ENCODE data around the gene COL6A5. TPM values are rescaled to one million over a fixed set of nuclear protein-coding genes. Genes with fewer than 3 reads are reported as not detected.

The COL6A5 gene
- total RNA-seq, 1 experiment from 2014 or later = not detected

DNA sequence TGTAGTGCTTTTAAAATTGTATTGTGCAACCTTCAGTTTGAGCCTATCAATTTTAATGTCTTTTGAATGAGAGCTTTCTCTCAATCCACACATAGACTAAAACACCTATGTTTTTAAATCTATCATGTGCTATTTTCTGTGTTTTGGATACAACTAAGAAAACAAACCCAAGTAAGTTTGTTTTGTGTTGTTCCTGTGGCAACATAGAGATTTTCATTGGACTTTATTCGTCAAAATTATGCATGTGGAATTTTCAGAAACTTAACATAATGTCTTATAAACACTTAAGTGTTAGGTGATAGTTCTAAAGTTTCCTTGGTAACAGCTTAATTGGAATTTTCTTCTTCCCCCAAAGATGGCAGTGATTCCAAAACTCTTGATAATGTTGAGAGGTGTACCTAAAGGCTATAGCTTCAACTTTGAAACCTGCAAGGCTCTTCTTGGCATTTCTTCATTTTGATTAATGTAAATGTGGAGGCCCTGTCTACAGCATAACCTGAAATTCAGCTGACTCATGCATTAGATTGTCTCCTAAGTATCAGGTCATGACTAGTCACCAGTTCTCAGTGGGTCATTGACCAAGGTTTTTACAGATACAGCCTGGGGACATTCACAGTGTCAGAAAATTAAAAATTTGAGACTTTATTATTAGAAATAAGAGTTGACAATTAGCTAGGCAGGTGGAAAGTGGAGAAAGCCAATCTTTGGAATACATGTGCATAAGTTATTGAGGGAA lies 44.4 kb downstream of the COL6A5 start:
- no peak for ATAC-seq
- RAD21 ChIA-PET (ENCODE audit: low non-redundant PET in 1 of 2, low total read pairs in 2 of 2, uncharacterized antibody in 2 of 2, unreplicated experiment in 2 of 2) = no interaction called here
- CTCF ChIA-PET = no interaction called here

More for the DNA sequence above, 44.4 kb downstream of the COL6A5 start:
- POLR2A ChIA-PET = no interaction called here
- H3K4me1 ChIP-seq (ENCODE audit: control insufficient read depth in 1 of 2, insufficient read depth in 2 of 2, low read length in 2 of 2) = no peaks in the 10 kb centered on the region
- no peak overlapping the region for H2AFZ ChIP-seq (ENCODE audit: low read depth, low read length, poor library complexity, severe bottlenecking)
- intact Hi-C loops (cut with micrococcal nuclease) = no loop called here
- no peaks in the 10 kb centered on the region for H3K9me2 ChIP-seq (ENCODE audit: insufficient read depth)
- TF ChIP-seq CBX3 (IDR thresholded peaks at IDR 0.05; ENCODE audit: low read depth) (no peak), TCF7L2 (IDR thresholded peaks at IDR 0.05; ENCODE audit: borderline replicate concordance, extremely low read depth, insufficient read depth, insufficient read length) (no peak), SP1 (IDR thresholded peaks at IDR 0.05; ENCODE audit: low read depth) (no peak), POLR2AphosphoS5 (IDR thresholded peaks at IDR 0.05; ENCODE audit: low read depth, low read length) (no peak), POLR2A (IDR thresholded peaks at IDR 0.05; ENCODE audit: borderline replicate concordance, extremely low read depth, insufficient read depth, insufficient read length) (no peak), JUND (IDR thresholded peaks at IDR 0.05) (no peak), EZH2phosphoT487 (IDR thresholded peaks at IDR 0.05; ENCODE audit: borderline replicate concordance) (no peak), RAD21 (IDR thresholded peaks at IDR 0.05; ENCODE audit: low read depth) (no peak), ELF1 (IDR thresholded peaks at IDR 0.05; ENCODE audit: borderline replicate concordance, low read depth) (no peak), EGR1 (IDR thresholded peaks at IDR 0.05; ENCODE audit: low read depth) (no peak)
- TF ChIP-seq, protein P1, sequence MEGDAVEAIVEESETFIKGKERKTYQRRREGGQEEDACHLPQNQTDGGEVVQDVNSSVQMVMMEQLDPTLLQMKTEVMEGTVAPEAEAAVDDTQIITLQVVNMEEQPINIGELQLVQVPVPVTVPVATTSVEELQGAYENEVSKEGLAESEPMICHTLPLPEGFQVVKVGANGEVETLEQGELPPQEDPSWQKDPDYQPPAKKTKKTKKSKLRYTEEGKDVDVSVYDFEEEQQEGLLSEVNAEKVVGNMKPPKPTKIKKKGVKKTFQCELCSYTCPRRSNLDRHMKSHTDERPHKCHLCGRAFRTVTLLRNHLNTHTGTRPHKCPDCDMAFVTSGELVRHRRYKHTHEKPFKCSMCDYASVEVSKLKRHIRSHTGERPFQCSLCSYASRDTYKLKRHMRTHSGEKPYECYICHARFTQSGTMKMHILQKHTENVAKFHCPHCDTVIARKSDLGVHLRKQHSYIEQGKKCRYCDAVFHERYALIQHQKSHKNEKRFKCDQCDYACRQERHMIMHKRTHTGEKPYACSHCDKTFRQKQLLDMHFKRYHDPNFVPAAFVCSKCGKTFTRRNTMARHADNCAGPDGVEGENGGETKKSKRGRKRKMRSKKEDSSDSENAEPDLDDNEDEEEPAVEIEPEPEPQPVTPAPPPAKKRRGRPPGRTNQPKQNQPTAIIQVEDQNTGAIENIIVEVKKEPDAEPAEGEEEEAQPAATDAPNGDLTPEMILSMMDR (IDR thresholded peaks at IDR 0.05 in 2 of 3, conservative IDR thresholded peaks at IDR 0.05 in 1 of 3; ENCODE audit: borderline replicate concordance in 1 of 3, insufficient read depth in 1 of 3, low read depth in 2 of 3, low read length in 2 of 3) = no peak
- TF ChIP-seq, protein P2, sequence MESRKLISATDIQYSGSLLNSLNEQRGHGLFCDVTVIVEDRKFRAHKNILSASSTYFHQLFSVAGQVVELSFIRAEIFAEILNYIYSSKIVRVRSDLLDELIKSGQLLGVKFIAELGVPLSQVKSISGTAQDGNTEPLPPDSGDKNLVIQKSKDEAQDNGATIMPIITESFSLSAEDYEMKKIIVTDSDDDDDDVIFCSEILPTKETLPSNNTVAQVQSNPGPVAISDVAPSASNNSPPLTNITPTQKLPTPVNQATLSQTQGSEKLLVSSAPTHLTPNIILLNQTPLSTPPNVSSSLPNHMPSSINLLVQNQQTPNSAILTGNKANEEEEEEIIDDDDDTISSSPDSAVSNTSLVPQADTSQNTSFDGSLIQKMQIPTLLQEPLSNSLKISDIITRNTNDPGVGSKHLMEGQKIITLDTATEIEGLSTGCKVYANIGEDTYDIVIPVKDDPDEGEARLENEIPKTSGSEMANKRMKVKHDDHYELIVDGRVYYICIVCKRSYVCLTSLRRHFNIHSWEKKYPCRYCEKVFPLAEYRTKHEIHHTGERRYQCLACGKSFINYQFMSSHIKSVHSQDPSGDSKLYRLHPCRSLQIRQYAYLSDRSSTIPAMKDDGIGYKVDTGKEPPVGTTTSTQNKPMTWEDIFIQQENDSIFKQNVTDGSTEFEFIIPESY (IDR thresholded peaks at IDR 0.05; ENCODE audit: extremely low read depth, insufficient replicate concordance, low read length) = no peak
- H3K4me3 ChIP-seq (replicated peaks in 1 of 2; ENCODE audit: low read depth in 1 of 2, low read length in 2 of 2) = no peak overlapping the region
- DNase-seq (ENCODE audit: low read depth, low spot score) = no peak
- no peaks in the 10 kb centered on the region for H3K9me3 ChIP-seq (ENCODE audit: control insufficient read depth in 1 of 2, insufficient read depth in 1 of 2, low read depth in 1 of 2, low read length in 2 of 2)
- H3K4me2 ChIP-seq (ENCODE audit: low read length) = no peak overlapping the region
- H3K79me2 ChIP-seq (ENCODE audit: insufficient read depth, low read length) = no peaks in the 10 kb centered on the region
- BruUV-seq (replicated peaks) = no TSS peak
- no peak overlapping the region for H3K27ac ChIP-seq (ENCODE audit: low read depth, low read length)
- H4K20me1 ChIP-seq (ENCODE audit: insufficient read depth) = no peaks in the 10 kb centered on the region
- H3K27me3 ChIP-seq (ENCODE audit: insufficient read depth, low read length) = peaks cover 9% of the 10 kb centered on the region; the same call in 1 of the 2 replicates
- H3K9ac ChIP-seq (ENCODE audit: low read length) = no peak overlapping the region
- no peaks in the 10 kb centered on the region for H3K36me3 ChIP-seq (ENCODE audit: control insufficient read depth in 1 of 2, insufficient read depth in 2 of 2, low read length in 2 of 2)
